ENCODE results near the gene JMJD4.

JMJD4 gene

DNA sequence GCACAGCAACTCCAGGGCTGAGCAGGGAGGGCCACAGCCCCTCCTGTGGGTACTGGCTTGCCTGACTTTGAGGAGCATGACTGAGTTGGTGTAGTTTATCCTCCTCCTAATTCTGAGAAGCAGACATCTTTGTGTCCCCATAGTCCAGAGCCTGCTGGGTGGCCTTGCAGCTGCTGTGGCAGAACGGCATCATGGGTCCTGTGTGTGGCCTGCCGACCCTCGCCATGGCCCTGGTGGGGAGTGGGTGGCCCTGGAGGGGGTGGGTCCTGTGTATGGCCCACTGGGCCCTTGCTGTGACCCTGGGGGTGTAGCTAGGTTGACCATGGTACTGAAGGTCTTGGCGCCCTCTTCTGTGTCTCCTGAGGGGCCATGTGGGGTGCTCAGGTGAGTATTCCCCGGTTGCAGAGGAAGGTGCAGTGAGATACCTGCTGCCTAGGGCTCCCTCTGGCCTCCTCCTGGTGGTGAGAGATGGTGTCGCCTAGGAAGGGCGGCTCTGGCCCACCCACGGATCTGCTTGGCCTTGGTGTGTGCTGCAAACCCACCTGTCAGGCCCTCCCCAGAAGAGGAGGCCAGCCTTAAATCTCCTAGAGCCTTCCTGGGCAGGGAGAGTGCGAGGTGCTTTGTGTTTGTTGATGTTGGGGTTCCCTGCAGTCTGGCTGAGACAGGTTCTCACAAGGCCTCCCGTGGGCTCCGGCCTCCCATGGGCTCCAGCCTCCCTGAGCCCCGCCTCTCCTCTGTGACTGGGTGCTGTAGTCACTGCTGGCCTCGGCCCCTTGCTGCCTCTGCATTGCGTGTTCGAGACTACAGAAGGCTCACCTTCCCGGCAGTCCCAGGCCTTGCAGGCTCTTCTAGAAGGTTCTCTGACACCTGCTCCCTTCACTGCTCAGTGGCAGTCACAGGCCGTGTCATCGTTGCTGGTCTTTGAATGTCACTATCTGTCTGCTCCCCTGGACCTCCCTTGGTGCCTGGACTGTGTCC, 7.9 kb upstream of the JMJD4 start:
- in situ Hi-C loops (cut with HindIII; ENCODE audit: low pct_unique_long_range_greater_than_20kb, low sequenced_read_pairs), result no loop called here
- DNase-seq (ENCODE audit: low read depth in 1 of 2, low spot score in 1 of 2), result no peak
- TF ChIP-seq JUND (IDR thresholded peaks at IDR 0.05; ENCODE audit: low read depth), result no peak

GRCh38 chr1:227741166-227741870, 6.2 kb upstream of the JMJD4 start:
- no peak for TF ChIP-seq JUND (IDR thresholded peaks at IDR 0.05; ENCODE audit: low read depth)
- in situ Hi-C loops (cut with HindIII; ENCODE audit: low pct_unique_long_range_greater_than_20kb, low sequenced_read_pairs), result no loop called here
- no peak for DNase-seq (ENCODE audit: low read depth in 1 of 2, low spot score in 1 of 2)

DNA sequence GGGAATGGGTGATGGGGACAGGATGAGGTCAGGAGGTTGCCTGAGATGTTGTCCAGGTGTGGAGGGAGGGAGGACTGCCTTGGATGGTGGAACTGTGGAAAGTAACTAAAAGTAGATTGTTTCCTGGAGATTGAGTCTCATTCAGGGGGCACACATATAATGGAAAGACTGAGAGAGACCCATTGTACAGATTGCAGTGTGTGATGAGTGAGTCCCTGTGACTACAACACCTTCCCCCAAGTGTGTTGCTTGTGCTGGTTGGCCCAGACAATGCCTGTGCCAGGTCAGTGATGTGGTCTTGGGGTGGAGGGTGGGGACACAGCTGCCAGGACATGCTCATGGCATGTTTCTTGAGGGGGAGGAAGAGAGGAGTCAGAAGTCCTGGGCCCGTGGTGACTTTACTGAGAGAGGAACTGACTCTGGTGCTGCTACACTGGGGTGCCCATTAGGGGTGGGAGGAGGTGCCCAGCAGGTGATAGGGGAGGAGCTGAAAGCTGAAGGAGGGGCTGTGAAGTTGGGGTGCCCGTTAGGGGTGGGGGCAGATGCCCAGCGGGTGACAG, 5.4 kb upstream of the JMJD4 start:
- no peak for DNase-seq (ENCODE audit: low read depth in 1 of 2, low spot score in 1 of 2)
- no peak for TF ChIP-seq JUND (IDR thresholded peaks at IDR 0.05; ENCODE audit: low read depth)
- in situ Hi-C loops (cut with HindIII; ENCODE audit: low pct_unique_long_range_greater_than_20kb, low sequenced_read_pairs), result no loop called here

DNA sequence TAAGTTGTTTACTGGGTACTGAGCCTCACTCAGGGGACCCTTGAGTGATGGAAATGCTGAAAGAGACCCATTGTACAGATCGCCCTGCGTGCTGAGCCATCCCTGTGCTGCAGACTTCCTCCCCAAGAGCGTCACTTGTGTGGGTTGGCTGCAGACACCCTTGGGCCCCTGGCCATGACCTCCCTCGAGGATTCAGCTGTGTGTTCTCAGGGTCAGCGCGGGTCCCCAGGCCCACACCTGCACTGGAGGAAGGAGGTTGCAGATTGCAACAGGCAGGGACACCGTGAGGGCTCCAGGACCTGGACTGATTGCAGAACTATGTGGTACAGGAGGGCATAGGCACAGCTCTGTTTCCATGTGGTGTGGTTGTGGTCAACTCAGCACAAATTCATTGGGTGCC, 4.5 kb upstream of the JMJD4 start:
- in situ Hi-C loops (cut with HindIII; ENCODE audit: low pct_unique_long_range_greater_than_20kb, low sequenced_read_pairs), result no loop called here
- DNase-seq (ENCODE audit: low read depth in 1 of 2, low spot score in 1 of 2), result no peak
- TF ChIP-seq JUND (IDR thresholded peaks at IDR 0.05; ENCODE audit: low read depth), result no peak

GRCh38 chr1:227738820-227739219, 3.7 kb upstream of the JMJD4 start:
- TF ChIP-seq JUND (IDR thresholded peaks at IDR 0.05; ENCODE audit: low read depth), result no peak
- in situ Hi-C loops (cut with HindIII; ENCODE audit: low pct_unique_long_range_greater_than_20kb, low sequenced_read_pairs), result no loop called here
- DNase-seq (ENCODE audit: low read depth in 1 of 2, low spot score in 1 of 2), result no peak

DNA sequence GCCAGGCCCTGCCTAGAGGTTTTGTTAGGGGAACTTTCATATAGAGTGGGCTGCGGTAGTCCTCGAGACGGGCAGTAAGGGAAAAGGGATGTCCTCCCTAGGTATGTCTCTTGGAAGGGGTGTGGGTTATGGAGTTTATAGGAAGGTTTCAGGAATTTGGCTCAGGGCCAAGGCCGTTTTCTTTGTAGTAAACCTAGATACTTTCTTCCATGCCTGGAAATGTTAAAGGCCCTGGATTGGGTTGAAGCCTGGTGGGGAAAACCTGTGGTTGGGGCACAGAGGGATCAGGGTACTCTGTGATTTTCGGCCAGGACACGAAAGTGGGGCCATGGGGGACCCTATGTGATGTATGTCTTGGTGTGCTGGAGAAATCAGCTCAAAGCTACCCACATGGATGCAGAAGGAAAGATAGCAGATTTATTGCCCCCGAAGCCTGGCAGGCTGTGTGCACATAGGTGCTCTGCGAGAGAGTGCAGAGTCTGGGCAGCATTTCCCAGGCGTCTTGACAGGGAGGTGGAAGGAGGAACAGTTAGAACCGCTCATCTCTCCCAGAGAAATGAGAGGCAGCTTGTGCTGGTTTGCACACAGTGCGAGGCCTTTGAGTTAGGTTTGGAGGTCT, 1.8 kb upstream of the JMJD4 start:
- DNase-seq (ENCODE audit: low read depth in 1 of 2, low spot score in 1 of 2), result no peak
- TF ChIP-seq JUND (IDR thresholded peaks at IDR 0.05; ENCODE audit: low read depth), result no peak
- in situ Hi-C loops (cut with HindIII; ENCODE audit: low pct_unique_long_range_greater_than_20kb, low sequenced_read_pairs), result no loop called here

DNA sequence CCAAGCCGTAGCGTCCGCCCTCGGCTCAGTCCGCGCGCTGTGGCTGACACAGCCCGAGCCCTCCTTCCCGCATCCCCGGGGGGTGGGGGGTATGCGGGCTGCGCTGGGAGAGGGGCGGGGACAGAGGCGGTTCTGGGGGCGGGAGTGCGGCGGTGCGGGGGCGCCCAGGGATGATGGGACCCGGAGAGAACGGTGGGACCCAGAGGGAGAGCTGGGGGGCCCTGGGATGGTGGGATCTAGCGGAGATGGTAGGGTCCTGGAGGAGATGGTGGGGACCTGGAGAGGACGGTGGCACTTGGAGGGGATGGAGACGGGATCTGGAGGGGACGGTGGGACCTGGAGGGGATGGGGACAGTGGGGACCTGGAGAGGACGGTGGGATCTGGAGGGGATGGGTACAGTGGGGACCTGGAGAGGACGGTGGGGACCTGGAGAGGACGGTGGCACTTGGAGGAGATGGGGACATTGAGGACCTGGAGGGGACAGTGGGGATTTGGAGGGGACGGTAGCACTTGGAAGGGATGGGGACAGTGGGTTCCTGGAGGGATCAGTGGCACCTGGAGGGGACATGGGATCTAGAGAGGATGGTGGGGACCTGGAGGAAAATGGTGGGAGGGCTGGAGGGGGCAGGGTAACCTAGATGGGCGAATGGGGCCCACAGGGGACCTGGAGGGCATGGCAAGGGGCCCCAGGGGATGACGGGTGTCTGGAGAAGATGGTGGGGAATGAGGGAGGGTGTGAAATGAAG, 610 bp upstream of the JMJD4 start:
- TF ChIP-seq JUND (IDR thresholded peaks at IDR 0.05; ENCODE audit: low read depth), result no peak
- in situ Hi-C loops (cut with HindIII; ENCODE audit: low pct_unique_long_range_greater_than_20kb, low sequenced_read_pairs), result no loop called here
- DNase-seq (ENCODE audit: low read depth in 1 of 2, low spot score in 1 of 2), result no peak

DNA sequence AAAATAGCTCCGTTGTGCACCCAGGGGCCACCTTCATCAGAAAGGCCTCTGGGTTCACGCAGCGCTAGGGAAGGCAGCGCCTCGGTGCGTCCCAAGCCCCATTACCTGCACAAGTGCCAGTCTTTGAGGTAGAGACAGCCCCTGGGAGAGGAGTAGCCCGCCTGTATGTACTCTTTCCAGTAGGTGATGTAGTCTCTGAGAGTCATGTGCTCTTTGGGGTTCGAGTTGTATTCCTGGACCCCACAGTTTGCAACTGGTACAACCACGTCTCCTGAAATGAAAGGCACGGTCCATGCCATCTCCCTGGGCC, 601 bp downstream of the JMJD4 start:
- no peak for DNase-seq (ENCODE audit: low read depth in 1 of 2, low spot score in 1 of 2)
- in situ Hi-C loops (cut with HindIII; ENCODE audit: low pct_unique_long_range_greater_than_20kb, low sequenced_read_pairs), result no loop called here
- no peak for TF ChIP-seq JUND (IDR thresholded peaks at IDR 0.05; ENCODE audit: low read depth)

GRCh38 chr1:227733751-227734545, 1.2 kb downstream of the JMJD4 start:
- in situ Hi-C loops (cut with HindIII; ENCODE audit: low pct_unique_long_range_greater_than_20kb, low sequenced_read_pairs), result no loop called here
- peak in 1 of 2 experiments; percentile 52 for DNase-seq (ENCODE audit: low read depth in 1 of 2, low spot score in 1 of 2)
- no peak for TF ChIP-seq JUND (IDR thresholded peaks at IDR 0.05; ENCODE audit: low read depth)

GRCh38 chr1:227733309-227733705, 1.8 kb downstream of the JMJD4 start:
- no peak for DNase-seq (ENCODE audit: low read depth in 1 of 2, low spot score in 1 of 2)
- in situ Hi-C loops (cut with HindIII; ENCODE audit: low pct_unique_long_range_greater_than_20kb, low sequenced_read_pairs), result no loop called here
- TF ChIP-seq JUND (IDR thresholded peaks at IDR 0.05; ENCODE audit: low read depth), result no peak

GRCh38 chr1:227732586-227733308, 2.4 kb downstream of the JMJD4 start:
- DNase-seq (ENCODE audit: low read depth in 1 of 2, low spot score in 1 of 2), result no peak
- no peak for TF ChIP-seq JUND (IDR thresholded peaks at IDR 0.05; ENCODE audit: low read depth)
- in situ Hi-C loops (cut with HindIII; ENCODE audit: low pct_unique_long_range_greater_than_20kb, low sequenced_read_pairs), result no loop called here
